ENCODE measurements around the gene FBLN1.

Gene FBLN1

DNA sequence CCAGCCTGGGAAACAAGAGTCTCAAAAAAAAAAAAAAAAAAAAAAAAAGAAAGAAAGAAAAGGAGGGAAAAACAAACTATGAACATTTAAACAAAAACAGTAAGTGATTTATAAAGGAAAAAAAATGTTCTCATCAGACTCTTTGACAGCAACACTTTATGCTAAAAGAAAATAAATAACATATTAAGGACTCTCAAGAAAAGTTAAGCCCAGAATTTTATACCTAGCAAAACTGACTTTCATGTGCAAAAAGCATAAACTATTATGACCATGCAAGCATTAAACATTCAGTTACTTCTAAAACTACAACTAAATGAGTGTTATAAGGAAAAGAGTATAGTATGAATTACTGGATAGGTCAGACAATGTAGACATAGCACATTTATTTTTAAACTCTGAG, 68.4 kb downstream of the FBLN1 start:
- no peak for DNase-seq (ENCODE audit: low spot score)

DNA sequence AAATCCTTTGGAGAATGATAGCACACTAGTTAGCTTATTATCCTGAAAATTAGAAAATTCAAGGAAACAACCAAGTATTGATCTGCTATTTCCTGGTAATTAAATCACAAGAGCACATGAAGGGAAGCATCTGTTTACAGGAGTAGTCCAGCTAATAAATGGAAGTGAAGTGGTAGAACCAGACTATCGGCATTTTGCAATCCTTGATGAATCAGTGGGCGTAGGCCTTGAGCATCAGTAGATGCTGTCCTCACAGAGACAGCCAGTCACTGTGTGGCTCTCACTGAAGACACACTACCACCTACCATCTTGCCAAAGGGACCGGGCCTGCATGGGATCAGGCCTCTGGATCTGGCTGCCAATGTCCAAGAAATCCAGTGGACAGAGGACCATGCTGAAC, 69.8 kb downstream of the FBLN1 start:
- DNase-seq (ENCODE audit: low spot score): no peak

DNA sequence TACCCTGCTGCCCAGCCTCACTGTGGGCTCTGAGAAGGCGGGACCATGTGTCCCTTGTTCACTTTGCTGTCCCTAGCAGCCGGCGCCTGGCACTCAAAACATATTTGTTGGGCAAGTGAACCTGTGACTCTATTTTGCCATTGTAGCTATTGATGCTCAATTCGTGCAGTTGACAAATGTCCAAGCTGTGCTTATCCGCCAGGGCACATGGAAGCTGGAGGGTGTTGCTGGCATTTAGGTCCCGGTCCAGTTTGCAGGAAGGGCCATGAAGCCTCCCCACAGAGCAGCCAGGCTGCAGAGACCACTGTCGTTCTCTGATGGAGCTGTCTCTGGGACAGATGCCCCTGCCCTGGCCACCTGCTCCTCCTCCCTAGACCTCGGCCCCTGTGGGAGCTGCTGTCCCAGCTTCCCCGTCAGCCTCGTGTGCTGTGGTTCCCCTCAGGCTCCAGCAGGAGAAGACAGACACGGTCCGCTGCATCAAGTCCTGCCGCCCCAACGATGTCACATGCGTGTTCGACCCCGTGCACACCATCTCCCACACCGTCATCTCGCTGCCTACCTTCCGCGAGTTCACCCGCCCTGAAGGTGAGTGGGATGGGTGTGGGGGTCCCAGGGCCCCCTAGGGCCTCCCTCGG, 71.5 kb downstream of the FBLN1 start:
- no peak for DNase-seq (ENCODE audit: low spot score)

DNA sequence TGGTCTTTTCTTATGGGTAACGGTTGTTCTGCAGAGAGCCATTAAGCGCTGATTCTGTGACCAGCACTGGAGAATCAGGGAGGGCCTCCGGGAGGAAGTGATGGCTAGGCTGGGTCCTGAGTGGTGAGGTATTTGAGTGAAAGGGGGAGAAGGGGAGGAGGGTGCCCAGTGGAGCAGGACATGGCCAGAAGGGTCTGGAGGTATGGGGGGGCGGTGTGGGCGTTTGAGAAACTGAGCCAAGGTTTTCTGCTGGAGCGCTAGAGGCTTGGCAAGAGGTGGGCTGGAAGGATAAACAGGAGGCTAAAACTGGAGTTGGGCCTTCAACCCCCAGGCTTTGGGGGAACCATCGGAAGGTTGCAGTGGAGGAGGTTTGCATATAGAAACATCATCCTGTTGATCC, 72.5 kb downstream of the FBLN1 start:
- DNase-seq (ENCODE audit: low spot score): no peak

DNA sequence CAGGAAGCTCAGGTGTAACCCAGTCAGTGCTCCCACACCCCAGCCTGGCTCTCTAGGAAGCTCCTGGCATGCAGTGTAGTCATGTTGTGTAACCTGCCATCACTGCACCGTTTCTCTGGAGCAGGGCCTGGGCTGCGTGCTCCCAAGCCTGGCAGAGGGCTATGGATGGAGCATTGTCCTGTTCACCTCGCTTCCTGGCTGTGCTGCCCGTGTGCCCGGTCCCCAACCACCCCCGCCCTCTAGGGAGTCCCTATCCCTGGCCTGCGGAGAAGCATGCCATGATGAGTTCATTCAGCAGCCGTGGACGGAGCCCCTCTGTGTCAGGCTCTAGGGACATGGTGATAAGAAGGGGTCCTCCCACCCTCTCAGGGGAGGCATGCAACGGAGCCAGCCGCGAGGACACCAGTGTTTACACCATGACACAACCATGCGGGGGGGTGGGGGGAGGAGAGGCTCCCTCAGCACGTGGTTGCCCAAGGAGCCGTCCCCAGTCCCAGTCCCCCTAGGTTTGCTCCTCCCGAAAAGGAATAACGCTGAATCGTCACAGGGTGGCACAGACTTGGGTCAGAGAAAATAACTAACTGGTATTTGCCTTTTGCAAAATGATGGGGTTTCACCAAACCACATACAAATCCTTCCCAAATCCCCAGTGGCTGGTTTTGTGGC, 73.1 kb downstream of the FBLN1 start:
- no peak for DNase-seq (ENCODE audit: low spot score)

DNA sequence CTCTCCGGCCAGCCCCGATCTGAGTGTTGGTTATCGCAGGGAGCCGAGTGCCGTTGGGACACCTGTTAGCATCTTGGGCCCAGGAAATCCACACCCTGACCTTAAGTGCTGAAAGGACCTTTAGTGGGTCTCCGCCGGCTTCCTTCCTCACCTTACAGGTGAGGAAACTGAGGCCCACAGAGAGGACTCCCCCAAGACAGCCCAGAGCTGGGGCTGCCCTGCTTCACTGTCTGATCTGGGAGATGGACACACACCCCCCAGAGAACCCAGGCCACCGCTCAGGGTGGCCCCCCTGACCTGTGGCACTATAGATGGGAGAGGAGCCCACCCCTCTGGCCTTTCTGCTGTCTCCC, 73.6 kb downstream of the FBLN1 start:
- DNase-seq (ENCODE audit: low spot score): no peak

DNA sequence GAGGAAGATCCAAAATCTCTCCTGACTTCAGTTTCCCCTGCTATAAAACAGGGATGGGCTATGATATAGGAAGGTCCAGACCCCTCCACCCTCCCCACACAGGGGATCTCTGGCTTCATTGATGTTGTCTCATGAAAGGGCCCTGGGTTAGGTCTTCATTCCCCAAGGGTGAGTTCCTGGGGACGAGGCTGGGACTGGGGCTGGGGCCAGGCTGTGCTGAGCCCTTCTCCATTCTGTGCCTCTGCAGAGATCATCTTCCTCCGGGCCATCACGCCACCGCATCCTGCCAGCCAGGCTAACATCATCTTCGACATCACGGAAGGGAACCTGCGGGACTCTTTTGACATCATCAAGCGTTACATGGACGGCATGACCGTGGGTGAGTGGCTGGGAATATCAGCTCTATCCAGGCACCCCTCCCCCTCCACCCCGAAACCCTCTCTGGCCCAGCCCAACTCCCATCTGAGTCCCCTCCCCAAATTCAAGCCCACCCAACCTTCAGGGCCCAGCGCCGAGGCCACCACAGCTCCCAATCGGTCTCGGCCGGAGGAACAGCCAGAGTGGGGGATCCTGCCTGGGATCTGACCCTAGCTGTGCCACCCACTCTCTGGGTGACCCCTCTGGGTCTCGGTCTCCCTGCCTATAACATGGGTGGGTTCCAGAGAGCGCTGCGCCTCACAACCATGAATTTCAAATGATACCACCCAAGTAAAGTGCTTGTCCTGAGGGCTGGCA, 74.2 kb downstream of the FBLN1 start:
- no peak for DNase-seq (ENCODE audit: low spot score)

DNA sequence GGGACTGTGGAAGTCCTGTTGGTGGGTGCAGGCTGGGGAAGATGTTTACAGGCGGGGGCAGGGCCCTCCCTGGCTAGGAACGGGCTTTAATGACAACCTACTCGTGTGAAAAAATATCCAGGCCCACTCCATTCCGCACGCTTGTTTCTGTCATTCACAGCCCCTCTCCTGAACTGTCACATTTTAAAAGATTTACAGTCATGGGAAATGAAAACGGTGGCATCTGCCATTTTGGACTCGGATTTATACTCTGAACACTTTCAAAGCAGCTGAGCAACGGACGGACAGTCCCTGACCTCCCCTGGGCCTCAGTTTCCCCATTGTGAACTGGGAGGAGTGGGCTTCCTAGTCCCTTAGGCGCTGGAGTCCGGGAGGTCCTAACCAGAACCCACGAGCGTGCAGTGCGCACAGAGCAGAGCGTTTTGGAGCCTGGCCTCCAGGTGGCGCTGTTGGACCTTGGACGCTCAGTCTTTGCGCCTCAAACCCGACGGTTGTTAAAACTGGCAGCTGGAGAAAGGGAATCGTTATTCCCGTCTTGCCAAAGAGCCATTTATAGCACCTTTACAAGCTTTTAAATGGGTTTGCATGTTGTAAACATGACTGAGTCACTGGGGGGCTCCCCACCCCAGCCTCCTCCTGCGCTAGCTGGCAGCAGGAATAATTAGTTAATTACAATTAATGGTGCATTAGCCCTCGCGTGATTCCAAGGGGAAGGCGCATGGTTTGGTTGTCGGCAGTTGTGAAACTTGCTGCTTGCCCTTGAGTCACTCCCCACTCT, 75.3 kb downstream of the FBLN1 start:
- DNase-seq (ENCODE audit: low spot score): peak; percentile 69

DNA sequence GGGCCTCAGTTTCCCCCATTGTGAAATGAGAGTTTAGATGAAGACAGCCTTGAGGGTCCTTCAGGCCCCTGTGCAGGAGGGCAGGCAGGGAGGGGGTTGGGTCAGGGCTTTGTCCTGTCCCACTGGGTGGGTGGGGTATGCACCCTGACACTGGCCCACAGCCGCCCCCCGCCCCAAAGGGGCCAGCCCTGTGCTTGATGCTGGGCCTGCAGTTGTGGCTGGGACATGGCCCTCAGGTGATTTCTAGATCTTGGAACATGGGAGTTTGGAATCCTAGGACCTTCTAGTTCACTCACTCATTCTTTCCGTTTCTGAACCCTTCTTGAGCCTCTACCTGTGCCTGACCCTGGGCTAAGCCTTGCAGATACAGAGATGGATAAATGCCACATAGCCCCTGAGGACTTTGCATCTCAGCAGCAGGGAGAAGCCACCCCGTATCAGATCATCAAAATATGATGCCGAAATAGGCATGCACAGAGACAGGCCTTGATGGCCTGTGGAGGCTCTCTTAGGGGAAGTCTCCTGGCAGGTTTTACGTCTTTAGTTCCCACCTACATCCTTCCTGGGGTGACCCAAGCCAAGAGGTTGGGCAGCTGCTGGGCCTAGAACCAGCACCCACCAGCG, 76.0 kb downstream of the FBLN1 start:
- DNase-seq (ENCODE audit: low spot score): no peak

DNA sequence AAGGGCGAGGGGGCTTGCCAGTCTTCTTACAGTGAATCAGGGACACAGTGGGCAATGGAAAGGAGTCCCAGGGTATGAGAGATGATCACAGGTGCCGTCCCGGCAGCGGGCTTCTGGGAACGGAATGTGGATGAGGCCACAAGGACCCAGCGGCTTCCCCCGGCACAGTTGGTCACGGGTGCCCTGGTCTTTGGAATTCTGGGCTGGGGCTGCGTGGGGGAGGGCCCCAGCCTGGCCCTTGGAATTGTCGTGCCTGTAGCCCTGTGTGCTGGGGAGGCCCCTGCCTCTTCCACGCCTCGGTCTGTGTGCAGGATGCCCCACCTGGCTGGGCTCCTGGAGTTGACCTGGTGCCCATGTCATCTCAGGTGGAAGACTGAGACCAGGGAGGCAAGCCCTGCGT, 76.6 kb downstream of the FBLN1 start:
- no peak for DNase-seq (ENCODE audit: low spot score)

DNA sequence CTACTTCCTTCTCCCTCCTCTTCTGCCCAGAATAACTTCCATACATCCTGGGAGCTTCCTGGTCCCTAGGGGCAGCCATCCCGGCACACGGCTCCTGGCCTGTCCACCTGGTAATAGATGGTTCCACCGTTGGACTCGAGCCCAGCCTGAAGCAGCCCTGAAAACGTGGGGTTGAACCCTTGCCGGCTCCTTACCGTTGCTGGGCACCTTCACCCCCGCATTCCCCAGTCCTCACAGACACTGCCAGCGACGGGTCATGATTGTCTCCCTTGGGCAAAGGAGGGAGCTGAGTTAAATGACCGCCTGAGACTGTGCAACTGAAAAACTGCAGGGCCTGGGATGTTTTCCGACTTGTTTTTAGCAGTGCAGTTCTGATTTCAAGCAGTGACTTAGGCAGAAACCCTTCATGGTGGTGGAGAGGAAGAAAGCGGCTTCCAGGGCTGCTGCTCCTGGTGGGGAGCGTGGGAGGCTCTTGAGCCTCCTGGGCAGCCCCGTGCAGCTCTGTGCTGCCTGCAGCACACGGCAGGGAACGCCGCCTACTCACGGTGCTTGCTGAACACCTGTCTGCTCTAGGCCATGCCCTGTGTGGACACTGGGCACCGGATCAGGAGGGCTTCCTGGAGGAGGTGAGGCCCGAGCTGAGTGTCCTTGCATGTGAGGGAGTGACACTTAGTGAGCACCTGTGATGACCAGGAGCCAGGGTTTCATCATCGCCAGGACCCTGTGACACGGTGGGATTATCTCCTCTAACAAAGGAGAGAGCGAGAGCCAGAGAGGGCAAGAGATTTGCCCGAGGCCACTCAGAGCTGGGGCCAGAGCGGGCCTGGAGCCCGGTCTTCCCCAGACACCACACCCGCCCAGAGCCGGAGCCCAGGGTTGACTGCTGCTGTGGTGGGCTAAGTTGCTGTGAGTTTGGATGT, 77.4 kb downstream of the FBLN1 start:
- no peak for DNase-seq (ENCODE audit: low spot score)

DNA sequence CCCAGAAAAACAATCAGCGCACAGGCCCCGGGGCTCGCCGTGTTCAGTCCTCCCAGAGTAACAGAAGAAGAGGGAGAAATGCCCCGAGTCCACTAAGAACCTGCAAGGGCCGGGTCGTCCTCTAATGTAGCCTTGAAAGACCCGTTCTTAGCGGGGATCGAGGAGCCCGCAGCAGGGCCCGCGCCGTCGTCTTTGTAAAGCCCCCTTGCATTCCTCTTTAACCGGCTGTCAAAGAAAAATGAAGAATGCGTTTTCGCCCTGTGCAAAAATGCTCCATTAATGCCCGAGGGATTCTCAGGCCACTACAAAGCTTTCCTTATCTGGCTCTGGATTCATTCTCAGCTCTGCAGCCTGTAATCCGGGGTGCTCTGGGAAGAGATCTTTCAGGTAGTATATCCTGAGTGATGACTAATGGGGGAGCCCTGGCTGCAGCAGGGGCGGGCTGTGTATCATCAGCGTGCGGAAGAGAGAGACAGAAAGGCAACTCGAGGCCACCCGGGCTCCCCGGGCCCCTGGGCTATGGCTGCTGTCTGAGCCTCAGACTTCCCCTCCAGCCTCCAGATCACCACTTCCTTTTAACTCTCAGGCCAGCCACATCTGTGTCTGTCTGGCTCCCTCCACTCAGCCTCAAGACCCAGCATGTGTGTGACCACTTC, 78.2 kb downstream of the FBLN1 start:
- DNase-seq (ENCODE audit: low spot score): no peak

DNA sequence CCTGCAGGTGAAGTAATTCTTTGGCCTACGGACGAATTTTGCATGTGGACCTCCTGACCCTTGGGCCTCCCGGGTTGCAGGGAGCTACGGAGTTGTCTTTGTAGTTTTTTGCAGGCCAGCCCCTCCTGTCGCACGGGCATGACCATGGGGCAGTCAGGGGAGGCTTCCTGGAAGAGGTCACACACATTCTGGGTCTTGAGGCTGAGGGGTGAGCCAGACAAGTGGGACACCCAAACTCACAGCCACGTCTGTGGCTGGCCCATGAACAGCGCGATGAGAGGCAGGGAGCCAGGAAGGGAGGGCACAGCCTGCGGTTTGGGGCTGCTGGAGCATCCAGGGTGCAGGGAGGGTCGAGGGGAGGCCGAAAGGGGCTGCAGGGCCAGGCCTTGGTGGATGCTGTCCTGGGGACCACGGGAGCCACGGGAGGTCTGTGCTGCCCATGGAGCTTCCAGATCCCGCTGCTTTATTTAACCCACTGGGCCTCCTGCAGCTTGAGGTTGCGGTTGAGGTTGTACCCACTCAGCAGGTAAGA, 78.9 kb downstream of the FBLN1 start:
- DNase-seq (ENCODE audit: low spot score): no peak

DNA sequence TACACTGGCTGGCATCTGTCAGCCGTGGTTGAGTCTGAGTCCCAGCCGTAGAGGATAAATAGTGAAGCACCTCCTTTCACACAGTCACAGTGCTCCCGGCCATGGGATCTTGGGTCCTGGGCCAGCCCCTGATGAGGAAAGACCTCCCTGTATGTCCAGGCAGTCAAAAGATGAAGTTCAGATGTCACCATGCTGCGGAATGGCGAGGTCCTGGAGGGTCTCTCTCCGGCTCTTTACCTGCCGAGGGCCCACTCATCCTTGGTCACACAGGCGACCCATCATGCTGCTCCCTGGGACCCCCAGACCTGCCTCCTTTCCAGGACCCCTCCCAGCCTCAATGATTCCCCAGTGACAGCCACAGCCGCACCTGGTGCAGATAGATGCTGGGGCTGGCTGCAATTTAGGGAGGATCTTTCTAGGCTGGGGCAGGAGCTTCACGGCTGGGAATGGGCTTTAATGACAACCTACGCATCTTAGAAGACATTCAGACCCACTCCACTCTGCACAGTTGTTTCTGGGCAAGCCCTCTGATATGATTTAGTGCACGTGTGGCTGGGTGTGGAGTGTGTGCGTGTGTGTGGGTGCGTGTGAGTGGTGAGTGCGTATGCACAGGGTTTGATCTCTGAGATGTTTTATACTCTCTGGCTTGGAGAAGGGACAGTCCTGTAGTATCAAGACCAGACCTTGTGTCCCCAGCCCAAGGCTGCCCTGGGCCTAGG, 79.7 kb downstream of the FBLN1 start:
- DNase-seq (ENCODE audit: low spot score): no peak

DNA sequence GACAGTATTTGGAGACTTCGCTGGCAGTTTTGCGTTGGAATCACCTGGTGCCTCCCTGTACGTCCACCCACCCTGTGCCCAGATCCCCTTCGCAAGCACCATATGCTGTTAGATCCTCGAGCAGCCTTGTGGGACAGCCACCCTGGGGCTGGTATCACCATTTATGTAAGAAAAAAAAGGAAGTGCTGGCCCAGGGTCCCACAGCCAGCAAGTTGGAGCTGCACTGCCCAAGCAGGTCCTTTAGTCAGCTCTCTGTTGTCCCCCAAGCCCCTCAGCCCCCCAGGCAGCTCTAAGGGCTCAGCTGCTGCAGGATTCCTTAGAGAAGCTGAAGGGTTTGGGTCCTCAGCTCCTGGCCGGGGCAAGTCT, 80.3 kb downstream of the FBLN1 start:
- DNase-seq (ENCODE audit: low spot score): no peak

DNA sequence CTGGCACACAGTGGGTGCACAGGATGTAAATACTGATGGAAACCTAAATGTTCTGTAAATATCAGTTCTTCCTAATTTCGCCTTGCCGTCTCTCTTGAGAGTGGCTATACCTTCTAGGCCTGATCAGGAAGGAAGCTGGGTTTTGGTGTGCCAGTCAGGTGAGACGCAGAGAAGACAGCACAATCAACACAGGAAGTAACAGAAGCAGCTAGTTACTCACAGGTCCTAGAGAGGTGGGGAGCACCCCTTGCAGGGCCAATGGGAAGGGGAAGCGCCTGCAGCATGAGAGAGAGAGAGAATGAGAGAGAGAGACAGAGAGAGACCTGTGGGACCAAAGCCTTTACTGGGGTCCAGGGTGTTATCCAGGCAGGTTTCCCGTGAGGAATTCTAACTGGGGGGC, 80.8 kb downstream of the FBLN1 start:
- DNase-seq (ENCODE audit: low spot score): no peak

DNA sequence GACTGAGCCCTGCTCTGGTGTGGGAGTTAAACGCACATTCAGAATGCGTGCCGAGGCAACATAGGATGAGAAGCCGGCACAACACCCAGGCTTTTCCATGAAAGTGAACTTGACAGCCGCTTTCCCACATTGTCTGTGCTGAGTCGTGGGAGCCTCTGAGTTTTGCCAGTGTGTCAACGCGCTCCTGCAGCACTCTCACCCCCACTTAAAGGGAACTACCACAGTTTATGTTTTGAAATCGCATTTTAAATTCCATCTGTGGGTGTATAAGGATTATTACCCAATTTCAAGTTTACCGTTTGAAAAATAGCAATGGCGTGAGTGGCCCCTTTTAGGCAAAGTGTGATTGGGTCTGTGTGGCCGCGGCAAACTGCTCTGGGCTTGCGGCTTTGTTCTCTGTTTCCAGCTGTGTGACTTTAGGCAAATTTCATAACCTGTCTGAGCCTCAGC, 81.5 kb downstream of the FBLN1 start:
- no peak for DNase-seq (ENCODE audit: low spot score)

DNA sequence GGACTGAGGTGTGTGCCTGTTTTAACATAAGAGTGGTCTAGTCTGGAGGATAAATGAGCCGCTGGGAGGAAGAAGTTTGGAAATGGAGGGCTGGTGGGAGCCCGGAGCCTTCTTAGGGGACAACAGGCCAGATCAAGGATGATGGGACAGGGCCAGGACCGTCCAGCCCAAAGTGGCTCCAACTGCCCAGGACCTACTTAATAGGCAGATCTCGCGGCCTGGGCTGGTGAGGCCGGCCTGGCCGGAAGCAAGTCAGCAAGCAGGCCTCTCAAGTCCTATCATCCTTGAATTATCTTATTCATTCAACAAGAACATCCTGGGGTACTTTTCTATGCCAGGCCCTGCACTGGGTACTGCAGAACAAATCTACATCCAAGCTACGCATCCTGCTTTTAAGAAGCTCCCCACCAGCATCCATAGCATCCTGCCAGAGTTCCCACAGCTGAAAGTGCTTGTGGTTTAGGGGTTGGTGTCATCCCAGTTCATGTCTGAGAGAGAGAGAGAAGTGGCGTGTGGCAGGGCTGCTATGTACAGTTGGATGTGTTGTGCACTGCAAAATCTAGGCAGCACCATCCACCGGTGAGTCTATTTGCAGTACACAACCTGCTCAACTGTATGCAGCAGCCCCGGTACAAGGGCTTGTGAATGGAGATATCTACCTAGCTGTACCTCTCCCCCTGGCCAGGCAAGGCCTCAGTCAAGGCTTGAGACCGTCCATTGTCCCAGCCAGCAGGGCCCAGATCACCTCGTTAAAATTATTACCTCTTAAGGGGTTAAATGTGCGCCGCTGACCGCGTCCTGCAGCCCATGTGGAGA, 82.1 kb downstream of the FBLN1 start:
- no peak for DNase-seq (ENCODE audit: low spot score)

DNA sequence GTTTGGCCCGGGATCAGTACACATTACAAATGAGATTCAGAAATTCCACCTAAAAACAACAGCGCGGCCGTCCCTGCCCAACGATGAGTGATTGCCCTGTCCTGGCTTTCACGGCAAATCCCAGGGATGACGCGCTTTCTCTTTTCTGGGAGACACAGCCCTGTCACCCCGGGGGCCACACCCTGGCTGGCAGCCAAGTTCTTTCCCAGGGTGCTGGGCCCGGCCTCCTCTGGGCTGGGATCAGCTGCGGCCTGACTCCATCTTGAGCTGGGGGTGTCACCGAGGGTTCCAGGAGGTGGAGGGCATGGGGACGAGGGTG, 82.7 kb downstream of the FBLN1 start:
- no peak for DNase-seq (ENCODE audit: low spot score)

All from pons (tissue), 1 donor.